T-cell (primary cell): ENCODE measurements around the gene TTC23. TPM values are rescaled to one million over a fixed set of nuclear protein-coding genes. Genes with fewer than 3 reads are reported as not detected.

Experiments
- ATAC-seq, 4 experiments: fragments of 200-7000 bp in 3 of 4; fragments of 150-1000 bp in 1 of 4; cut with Tn5 transposase; replicated peaks in 1 of 4; 1 replicate in 3 of 4; 2 replicates in 1 of 4; pipeline ENCODE4 v1.10.0; 2021; ENCODE audit warnings: moderate library complexity in 3 of 4, mild to moderate bottlenecking in 2 of 4, moderate number of reproducible peaks in 1 of 4
- CTCF ChIA-PET, 2 donors: fragments of 300-600 bp; sonication (Branson Sonifier 250); formaldehyde crosslinking; loops; one replicate each; lab custom pipeline; 2022; ENCODE audit warnings: antibody characterized with exemption in 2 of 2; lab: Charles Lee
- POLR2A ChIA-PET, 2 donors: fragments of 300-600 bp; sonication (Branson Sonifier 250); formaldehyde crosslinking; loops; one replicate each; lab custom pipeline; 2022; ENCODE audit warnings: antibody characterized with exemption in 2 of 2; lab: Charles Lee
- DNase-seq, 35 experiments: peaks; one replicate each; pipeline versions ENCODE4 v3.0.0 to v3.0.0-alpha.2; 2013 to 2023
- H3K27ac ChIP-seq: one replicate; pipeline ENCODE4 v1.5.1; 2013; ENCODE audit warnings: low read length
- H3K27me3 ChIP-seq, 2 experiments: replicated peaks in 1 of 2; 1 replicate in 1 of 2; 2 replicates in 1 of 2; pipeline versions ENCODE4 v1.6.1 to v1.7.0; 2013; ENCODE audit warnings: low read length in 1 of 2, mixed read lengths in 1 of 2; ENCODE audit not compliant: control insufficient read depth in 2 of 2, insufficient read depth in 2 of 2; ENCODE audit errors: extremely low read depth in 1 of 2
- H3K36me3 ChIP-seq, 2 donors: 1 replicate in 1 of 2; 2 replicates in 1 of 2; pipeline versions ENCODE4 v1.6.1 to v1.7.0; 2013; ENCODE audit warnings: low read length in 1 of 2; ENCODE audit not compliant: control insufficient read depth in 2 of 2, insufficient read depth in 1 of 2; ENCODE audit errors: extremely low read depth in 1 of 2
- H3K4me1 ChIP-seq, 2 experiments: 1 replicate in 1 of 2; 2 replicates in 1 of 2; pipeline versions ENCODE4 v1.6.1 to v1.7.0; 2013; ENCODE audit warnings: low read length in 2 of 2, mixed read lengths in 1 of 2; ENCODE audit not compliant: insufficient read depth in 2 of 2, control insufficient read depth in 1 of 2; ENCODE audit errors: extremely low read depth in 1 of 2
- H3K4me3 ChIP-seq, 2 donors: 1 replicate in 1 of 2; 2 replicates in 1 of 2; pipeline versions ENCODE4 v1.5.1 to v1.7.0; 2013; ENCODE audit warnings: mild to moderate bottlenecking in 2 of 2, low read length in 1 of 2, moderate library complexity in 1 of 2; ENCODE audit not compliant: control insufficient read depth in 1 of 2; ENCODE audit errors: extremely low read depth in 1 of 2
- H3K9me3 ChIP-seq: 2 replicates; pipeline ENCODE4 v1.7.0; 2013
- H3K27ac Mint-ChIP-seq, 2 donors: one replicate each; pipeline ENCODE4 v1.8.0; 2020 to 2021; ENCODE audit warnings: mild to moderate bottlenecking in 2 of 2, mixed read lengths in 2 of 2
- H3K27me3 Mint-ChIP-seq, 2 donors: one replicate each; pipeline ENCODE4 v1.8.0; 2021 to 2022; ENCODE audit warnings: mixed read lengths in 2 of 2
- H3K36me3 Mint-ChIP-seq: one replicate; pipeline ENCODE4 v1.8.0; 2021; ENCODE audit warnings: mixed read lengths
- H3K4me1 Mint-ChIP-seq, 3 donors: one replicate each; pipeline ENCODE4 v1.8.0; 2020 to 2022; ENCODE audit warnings: mixed read lengths in 3 of 3, mild to moderate bottlenecking in 1 of 3
- H3K4me3 Mint-ChIP-seq, 3 donors: one replicate each; pipeline ENCODE4 v1.8.0; 2020 to 2022; ENCODE audit warnings: mild to moderate bottlenecking in 3 of 3, mixed read lengths in 3 of 3, moderate library complexity in 3 of 3
- H3K9me3 Mint-ChIP-seq, 3 donors: one replicate each; pipeline ENCODE4 v1.8.0; 2020 to 2022; ENCODE audit warnings: mixed read lengths in 3 of 3
- WGBS: methylation state at CpG from one replicate; pipeline ENCODE4 v1.1.5; 2013; ENCODE audit warnings: missing lambda C conversion rate; ENCODE audit not compliant: insufficient coverage; 5-methylcytosine and 5-hydroxymethylcytosine counted together
- total RNA-seq, 35 experiments: library from RNA in 6 of 35; stranded (reverse) in 6 of 35; fragments of 120-200 nt in 1 of 35; gene quantifications; one replicate each; pipeline versions ENCODE4 v1.2.1 to v1.2.4 and lab custom pipeline; 2013 to 2026

TTC23 gene
- total RNA-seq, 5 donors from 2014 or later (not counting 1 experiment from before 2014, with no cell fraction given), result 0.18 to 2.2 (median 1.3) TPM; not detected in 2

GRCh38 chr15:99087405-99087943, 161.9 kb downstream of the TTC23 start:
- H3K27me3 Mint-ChIP-seq, result peaks cover 1 to 8% of the 10 kb centered on the region in 2 donors
- POLR2A ChIA-PET, result no interaction called here
- no peak for DNase-seq

GRCh38 chr15:99086327-99086667, 163.1 kb downstream of the TTC23 start:
- H3K36me3 ChIP-seq, result no peaks in the 10 kb centered on the region
- DNase-seq (no peak), ATAC-seq (no peak)
- ChIA-PET CTCF (no interaction called here), POLR2A (interaction anchor here in 1 of 2 donors (0.6 kb wide), 1 partner anchor 1750 kb away, joined by 3 read pairs; no protein-coding TSS in a partner anchor)
- Mint-ChIP-seq H3K36me3 (no peaks in the 10 kb centered on the region), H3K4me1 (peaks cover 0 to 5% (median 3%) of the 10 kb centered on the region in 3 donors), H3K27ac (no peak overlapping the region), H3K9me3 (no peaks in the 10 kb centered on the region), H3K4me3 (no peak overlapping the region), H3K27me3 (peaks cover 8 to 14% of the 10 kb centered on the region in 2 donors)
- H3K9me3 ChIP-seq, result peaks cover 2% of the 10 kb centered on the region
- no peak overlapping the region for H3K4me3 ChIP-seq
- H3K27me3 ChIP-seq, result peaks cover 0 to 3% of the 10 kb centered on the region in 2 experiments
- H3K27ac ChIP-seq, result no peak overlapping the region
- WGBS, result no CpG with 5 or more reads among the region's 2 CpGs
- H3K4me1 ChIP-seq, result no peaks in the 10 kb centered on the region

More at GRCh38 chr15:99087405-99087943, 161.9 kb downstream of the TTC23 start:
- 85% methylated on average over 5 of the region's 11 CpGs for WGBS
- CTCF ChIA-PET, result interaction anchor here in 1 of 2 donors (0.9 kb wide), 1 partner anchor 11 kb away, joined by 3 read pairs; no protein-coding TSS in a partner anchor
- Histone ChIP-seq H3K36me3 (no peaks in the 10 kb centered on the region), H3K4me1 (no peaks in the 10 kb centered on the region), H3K4me3 (no peak overlapping the region), H3K27me3 (peaks cover 0 to 3% of the 10 kb centered on the region in 2 experiments), H3K27ac (no peak overlapping the region), H3K9me3 (peaks cover 2% of the 10 kb centered on the region)
- Mint-ChIP-seq H3K9me3 (no peaks in the 10 kb centered on the region), H3K36me3 (no peaks in the 10 kb centered on the region), H3K4me3 (no peak overlapping the region), H3K4me1 (peaks cover 0 to 5% (median 3%) of the 10 kb centered on the region in 3 donors), H3K27ac (no peak overlapping the region)
- ATAC-seq, result no peak

Other genes with a start within 250 kb of the TTC23 start
- not detected for gene PGPEP1L, start 241.8 kb downstream of the TTC23 start, total RNA-seq
- 1 to 10 TPM; 3.7 to 7.3 (median 4.2) TPM for gene SYNM, start 144.5 kb downstream of the TTC23 start, total RNA-seq
- gene LRRC28, start 1.9 kb upstream of the TTC23 start, total RNA-seq, result 10 to 100 TPM; 14.2 to 20.0 (median 16.5) TPM